ENCODE results near the gene SETD1A. TPM values are rescaled to one million over a fixed set of nuclear protein-coding genes. Genes with fewer than 3 reads are reported as not detected.

Gene SETD1A
- total and polyA plus RNA-seq, 9 of the 15 experiments (the other 6 are each of a cell fraction or from before 2014, with no cell fraction given): 0.08 to 36.0 (median 4.2) TPM

DNA sequence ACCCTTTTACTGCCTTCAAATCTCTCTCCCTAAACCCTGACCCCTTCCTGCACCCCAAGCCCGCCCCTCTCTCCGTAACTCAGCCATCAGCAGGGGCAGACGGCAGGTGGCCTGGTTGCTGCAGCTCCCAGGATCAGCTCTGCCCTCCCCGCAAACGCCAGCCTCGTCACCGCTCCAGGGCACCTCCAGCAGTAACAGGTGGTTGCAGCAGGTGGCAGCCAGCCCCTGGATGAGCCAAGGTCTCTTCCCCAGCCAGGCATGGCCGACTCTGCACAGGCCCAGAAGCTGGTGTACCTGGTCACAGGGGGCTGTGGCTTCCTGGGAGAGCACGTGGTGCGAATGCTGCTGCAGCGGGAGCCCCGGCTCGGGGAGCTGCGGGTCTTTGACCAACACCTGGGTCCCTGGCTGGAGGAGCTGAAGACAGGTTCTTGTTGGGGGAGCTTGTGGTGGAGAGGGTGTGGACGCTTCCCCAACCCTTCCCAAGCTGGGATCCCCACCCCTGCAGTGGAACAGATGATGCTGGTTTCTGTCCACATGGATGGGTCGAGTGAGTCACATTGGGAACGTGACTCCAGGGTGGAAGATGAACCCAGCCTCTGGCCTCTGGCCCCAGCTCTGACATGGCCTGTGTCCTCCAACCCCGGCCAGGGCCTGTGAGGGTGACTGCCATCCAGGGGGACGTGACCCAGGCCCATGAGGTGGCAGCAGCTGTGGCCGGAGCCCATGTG lies 28.0 kb downstream of the SETD1A start (continued):
- TF ChIP-seq ZNF143 (CRISPR knock-in tag; IDR thresholded peaks at IDR 0.05) (no peak; the same call in 1 of the 2 replicates), MNT (conservative IDR thresholded peaks at IDR 0.05) (peak; percentile 69 to 77), RFX5 (IDR thresholded peaks at IDR 0.05; ENCODE audit: low read depth, low read length) (no peak), SREBF2 (CRISPR knock-in tag; IDR thresholded peaks at IDR 0.05) (no peak), ZFPM2 (CRISPR knock-in tag; IDR thresholded peaks at IDR 0.05) (no peak), ZNF764 (CRISPR knock-in tag; IDR thresholded peaks at IDR 0.05; ENCODE audit: low read depth) (no peak), ARID2 (IDR thresholded peaks at IDR 0.05) (no peak), ZNF184 (CRISPR knock-in tag; IDR thresholded peaks at IDR 0.05) (no peak), JUNB (CRISPR knock-in tag; conservative IDR thresholded peaks at IDR 0.05) (no peak)
- TF ChIP-seq, protein P1, sequence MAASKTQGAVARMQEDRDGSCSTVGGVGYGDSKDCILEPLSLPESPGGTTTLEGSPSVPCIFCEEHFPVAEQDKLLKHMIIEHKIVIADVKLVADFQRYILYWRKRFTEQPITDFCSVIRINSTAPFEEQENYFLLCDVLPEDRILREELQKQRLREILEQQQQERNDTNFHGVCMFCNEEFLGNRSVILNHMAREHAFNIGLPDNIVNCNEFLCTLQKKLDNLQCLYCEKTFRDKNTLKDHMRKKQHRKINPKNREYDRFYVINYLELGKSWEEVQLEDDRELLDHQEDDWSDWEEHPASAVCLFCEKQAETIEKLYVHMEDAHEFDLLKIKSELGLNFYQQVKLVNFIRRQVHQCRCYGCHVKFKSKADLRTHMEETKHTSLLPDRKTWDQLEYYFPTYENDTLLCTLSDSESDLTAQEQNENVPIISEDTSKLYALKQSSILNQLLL (CRISPR knock-in tag; IDR thresholded peaks at IDR 0.05; ENCODE audit: borderline replicate concordance): no peak
- TF ChIP-seq, protein P2, sequence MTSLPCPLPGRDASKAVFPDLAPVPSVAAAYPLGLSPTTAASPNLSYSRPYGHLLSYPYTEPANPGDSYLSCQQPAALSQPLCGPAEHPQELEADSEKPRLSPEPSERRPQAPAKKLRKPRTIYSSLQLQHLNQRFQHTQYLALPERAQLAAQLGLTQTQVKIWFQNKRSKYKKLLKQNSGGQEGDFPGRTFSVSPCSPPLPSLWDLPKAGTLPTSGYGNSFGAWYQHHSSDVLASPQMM (CRISPR knock-in tag; IDR thresholded peaks at IDR 0.05): no peak
